ENCODE results near the gene GALNT12.

DNA sequence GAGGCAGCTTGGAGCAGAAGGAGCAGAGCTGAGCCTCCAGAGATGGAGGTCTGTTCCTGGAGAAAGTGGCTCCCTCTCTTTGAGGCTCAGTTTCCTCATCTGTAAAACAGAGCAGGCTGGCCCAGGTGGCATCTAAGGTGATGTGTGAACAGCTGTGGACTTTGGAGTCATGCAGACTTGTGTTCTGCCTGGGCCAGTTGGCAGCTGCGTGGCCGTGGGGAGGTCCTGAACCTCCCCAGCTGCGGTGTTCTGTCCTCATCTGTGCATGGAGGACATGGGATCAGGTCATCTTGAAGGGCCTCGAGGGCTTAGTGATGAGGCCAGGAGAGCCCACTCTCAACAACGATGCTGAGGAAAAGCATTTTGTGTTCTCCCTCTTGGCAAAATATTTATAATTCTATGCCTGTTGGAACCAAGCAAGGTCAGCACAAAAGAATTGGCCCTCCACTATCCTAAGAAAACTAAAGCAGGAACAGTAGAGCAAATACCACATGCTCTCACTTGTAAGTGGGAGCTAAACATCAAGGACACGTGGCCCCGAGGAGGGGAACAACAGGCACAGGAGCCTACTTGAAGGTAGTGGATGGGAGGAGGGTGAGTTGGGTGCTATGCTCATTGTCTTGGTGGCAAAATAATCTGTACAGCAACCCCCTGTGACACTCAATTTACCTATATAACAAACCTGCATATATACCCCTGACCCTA is 73.0 kb downstream of the GALNT12 start:
- TF ChIP-seq, protein P1, sequence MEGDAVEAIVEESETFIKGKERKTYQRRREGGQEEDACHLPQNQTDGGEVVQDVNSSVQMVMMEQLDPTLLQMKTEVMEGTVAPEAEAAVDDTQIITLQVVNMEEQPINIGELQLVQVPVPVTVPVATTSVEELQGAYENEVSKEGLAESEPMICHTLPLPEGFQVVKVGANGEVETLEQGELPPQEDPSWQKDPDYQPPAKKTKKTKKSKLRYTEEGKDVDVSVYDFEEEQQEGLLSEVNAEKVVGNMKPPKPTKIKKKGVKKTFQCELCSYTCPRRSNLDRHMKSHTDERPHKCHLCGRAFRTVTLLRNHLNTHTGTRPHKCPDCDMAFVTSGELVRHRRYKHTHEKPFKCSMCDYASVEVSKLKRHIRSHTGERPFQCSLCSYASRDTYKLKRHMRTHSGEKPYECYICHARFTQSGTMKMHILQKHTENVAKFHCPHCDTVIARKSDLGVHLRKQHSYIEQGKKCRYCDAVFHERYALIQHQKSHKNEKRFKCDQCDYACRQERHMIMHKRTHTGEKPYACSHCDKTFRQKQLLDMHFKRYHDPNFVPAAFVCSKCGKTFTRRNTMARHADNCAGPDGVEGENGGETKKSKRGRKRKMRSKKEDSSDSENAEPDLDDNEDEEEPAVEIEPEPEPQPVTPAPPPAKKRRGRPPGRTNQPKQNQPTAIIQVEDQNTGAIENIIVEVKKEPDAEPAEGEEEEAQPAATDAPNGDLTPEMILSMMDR (IDR thresholded peaks at IDR 0.05), result no peak
- no peak for TF ChIP-seq POLR2AphosphoS5 (IDR thresholded peaks at IDR 0.05)
- no peak for TF ChIP-seq POLR2A (IDR thresholded peaks at IDR 0.05; ENCODE audit: low read depth)
- no peak for TF ChIP-seq EP300 (IDR thresholded peaks at IDR 0.05)
